ENCODE measurements around the gene CD63.

The CD63 gene

GRCh38 chr12:55697686-55698085 is 31.1 kb downstream of the CD63 start:
- no peak overlapping the region for H3K27ac ChIP-seq (ENCODE audit: low read depth, low read length)

DNA sequence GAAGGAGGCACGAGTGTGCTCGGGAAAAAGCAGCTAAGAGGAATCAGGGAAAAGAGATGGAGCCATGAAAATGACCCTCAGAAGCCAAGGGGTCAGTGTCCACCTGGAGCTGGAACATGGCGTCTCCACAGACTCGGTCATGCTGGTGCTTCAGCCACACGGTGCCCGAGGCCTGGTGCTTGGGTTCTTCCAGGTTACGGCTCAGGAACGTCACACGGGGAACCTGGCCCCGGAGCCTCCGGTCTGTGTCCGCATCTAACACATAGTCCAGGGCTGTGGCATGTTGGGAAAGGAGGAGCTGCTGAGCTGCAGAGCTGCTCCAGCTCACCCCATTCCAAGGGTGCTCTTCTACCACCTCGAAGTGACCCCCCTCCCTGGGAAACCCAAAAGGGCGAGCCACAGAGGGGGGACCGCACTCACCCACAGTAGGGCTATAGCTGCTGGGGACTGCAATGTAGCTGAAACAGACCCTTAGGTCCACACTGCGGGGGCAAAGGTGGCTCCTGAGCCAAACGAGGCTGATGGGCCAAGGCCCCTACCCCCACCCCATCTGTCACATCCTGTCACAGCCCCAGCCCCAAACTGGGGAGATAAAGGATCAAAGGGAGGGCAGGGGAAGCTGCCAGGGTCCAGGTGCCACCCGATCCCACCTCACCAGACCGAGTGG is 31.9 kb downstream of the CD63 start:
- Histone ChIP-seq H3K4me3 (ENCODE audit: low read depth in 1 of 2, low read length in 2 of 2) (no peak overlapping the region), H3K9ac (ENCODE audit: low read depth in 1 of 2, low read length in 2 of 2) (no peak overlapping the region), H3K27me3 (ENCODE audit: control insufficient read depth in 1 of 2, insufficient read depth in 2 of 2, low read length in 2 of 2) (no peaks in the 10 kb centered on the region), H3K9me3 (ENCODE audit: control insufficient read depth in 1 of 2, low read length in 2 of 2) (no peaks in the 10 kb centered on the region), H3K27ac (ENCODE audit: low read depth, low read length) (no peak overlapping the region), H3K4me1 (ENCODE audit: control insufficient read depth in 1 of 2, insufficient read depth in 2 of 2, low read length in 2 of 2) (peaks cover 5 to 7% of the 10 kb centered on the region in 2 donors), H3K36me3 (ENCODE audit: control insufficient read depth in 1 of 2, insufficient read depth in 2 of 2, low read length in 2 of 2) (peaks cover 0 to 6% of the 10 kb centered on the region in 2 donors)

More at GRCh38 chr12:55697686-55698085, 31.1 kb downstream of the CD63 start:
- Histone ChIP-seq H3K9ac (ENCODE audit: low read depth in 1 of 2, low read length in 2 of 2) (no peak overlapping the region), H3K4me1 (ENCODE audit: control insufficient read depth in 1 of 2, insufficient read depth in 2 of 2, low read length in 2 of 2) (peaks cover 5 to 7% of the 10 kb centered on the region in 2 donors), H3K9me3 (ENCODE audit: control insufficient read depth in 1 of 2, low read length in 2 of 2) (no peaks in the 10 kb centered on the region), H3K36me3 (ENCODE audit: control insufficient read depth in 1 of 2, insufficient read depth in 2 of 2, low read length in 2 of 2) (peaks cover 0 to 3% of the 10 kb centered on the region in 2 donors), H3K4me3 (ENCODE audit: low read depth in 1 of 2, low read length in 2 of 2) (no peak overlapping the region), H3K27me3 (ENCODE audit: control insufficient read depth in 1 of 2, insufficient read depth in 2 of 2, low read length in 2 of 2) (no peaks in the 10 kb centered on the region)

DNA sequence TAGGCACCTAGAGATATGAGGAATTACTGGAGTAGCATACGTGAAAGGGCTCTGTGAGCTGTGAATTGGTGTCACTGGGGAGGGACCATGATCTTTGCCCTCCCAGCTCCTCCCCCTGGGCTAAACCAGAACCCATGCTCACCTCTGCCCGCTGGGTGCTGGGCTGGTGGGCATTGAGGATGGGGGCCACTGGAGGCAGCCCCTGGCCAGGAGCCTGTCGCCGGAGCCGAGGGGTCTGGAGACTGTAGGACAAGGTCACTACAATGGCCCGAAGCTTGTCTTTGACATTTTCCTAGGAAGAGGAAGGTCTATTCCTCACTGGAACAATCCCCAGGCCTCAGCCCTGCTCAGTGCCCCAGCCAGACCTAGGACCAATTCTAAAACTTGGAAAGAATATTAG is 32.7 kb downstream of the CD63 start:
- H3K27ac ChIP-seq (ENCODE audit: low read depth, low read length) = no peak overlapping the region
- H3K9ac ChIP-seq (ENCODE audit: low read depth in 1 of 2, low read length in 2 of 2) = no peak overlapping the region
- no peak overlapping the region for H3K4me3 ChIP-seq (ENCODE audit: low read depth in 1 of 2, low read length in 2 of 2)
- H3K27me3 ChIP-seq (ENCODE audit: control insufficient read depth in 1 of 2, insufficient read depth in 2 of 2, low read length in 2 of 2) = no peaks in the 10 kb centered on the region
- H3K4me1 ChIP-seq (ENCODE audit: control insufficient read depth in 1 of 2, insufficient read depth in 2 of 2, low read length in 2 of 2) = peaks cover 5 to 7% of the 10 kb centered on the region in 2 donors
- no peaks in the 10 kb centered on the region for H3K9me3 ChIP-seq (ENCODE audit: control insufficient read depth in 1 of 2, low read length in 2 of 2)
- peaks cover 0 to 6% of the 10 kb centered on the region in 2 donors for H3K36me3 ChIP-seq (ENCODE audit: control insufficient read depth in 1 of 2, insufficient read depth in 2 of 2, low read length in 2 of 2)

DNA sequence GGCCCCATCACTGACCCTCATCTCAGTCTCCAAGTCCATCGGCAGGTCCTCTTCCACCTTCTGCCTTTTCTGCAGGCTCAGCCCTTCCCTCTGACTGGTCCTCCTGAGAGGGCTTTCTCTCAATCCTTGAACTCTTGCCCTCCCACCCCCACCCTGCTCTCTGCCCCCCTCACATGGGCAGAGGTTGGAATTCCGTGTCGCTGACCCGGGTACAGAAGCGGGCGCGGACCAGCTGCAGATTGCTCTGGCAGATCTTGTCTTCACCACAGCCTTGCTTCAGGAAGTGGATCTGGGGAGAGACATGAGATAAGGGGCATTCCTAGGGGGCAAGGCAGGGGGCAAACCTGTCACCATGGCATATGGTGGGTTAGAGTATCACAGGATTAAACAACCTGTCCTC is 33.5 kb downstream of the CD63 start:
- H3K27me3 ChIP-seq (ENCODE audit: control insufficient read depth in 1 of 2, insufficient read depth in 2 of 2, low read length in 2 of 2) = no peaks in the 10 kb centered on the region
- no peak overlapping the region for H3K9ac ChIP-seq (ENCODE audit: low read depth in 1 of 2, low read length in 2 of 2)
- H3K4me1 ChIP-seq (ENCODE audit: control insufficient read depth in 1 of 2, insufficient read depth in 2 of 2, low read length in 2 of 2) = peaks cover 5 to 7% of the 10 kb centered on the region in 2 donors
- H3K4me3 ChIP-seq (ENCODE audit: low read depth in 1 of 2, low read length in 2 of 2) = no peak overlapping the region
- H3K9me3 ChIP-seq (ENCODE audit: control insufficient read depth in 1 of 2, low read length in 2 of 2) = no peaks in the 10 kb centered on the region
- no peak overlapping the region for H3K27ac ChIP-seq (ENCODE audit: low read depth, low read length)
- H3K36me3 ChIP-seq (ENCODE audit: control insufficient read depth in 1 of 2, insufficient read depth in 2 of 2, low read length in 2 of 2) = peaks cover 0 to 6% of the 10 kb centered on the region in 2 donors

DNA sequence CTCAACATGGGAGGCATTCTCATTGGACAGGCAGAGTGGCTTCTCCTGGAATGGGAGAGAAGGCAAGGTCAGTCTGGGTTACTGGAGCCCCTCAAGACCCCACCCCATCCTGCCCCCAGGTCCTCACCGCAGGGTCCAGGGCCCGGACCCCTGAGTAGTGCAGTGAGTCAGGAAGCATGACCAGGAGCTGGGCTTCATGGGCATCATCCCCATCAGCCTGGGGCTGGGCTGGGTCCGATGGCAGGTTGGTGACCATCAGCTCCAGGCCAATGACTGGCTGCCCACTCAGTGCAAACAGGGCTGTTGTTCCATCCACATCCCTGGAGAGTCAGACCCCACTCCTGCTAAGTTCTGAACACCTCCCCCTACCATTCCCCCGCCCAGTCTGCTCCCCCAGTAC is 34.2 kb downstream of the CD63 start:
- Histone ChIP-seq H3K9ac (ENCODE audit: low read depth in 1 of 2, low read length in 2 of 2) (no peak overlapping the region), H3K4me3 (ENCODE audit: low read depth in 1 of 2, low read length in 2 of 2) (no peak overlapping the region), H3K36me3 (ENCODE audit: control insufficient read depth in 1 of 2, insufficient read depth in 2 of 2, low read length in 2 of 2) (peaks cover 0 to 6% of the 10 kb centered on the region in 2 donors), H3K27ac (ENCODE audit: low read depth, low read length) (no peak overlapping the region), H3K9me3 (ENCODE audit: control insufficient read depth in 1 of 2, low read length in 2 of 2) (no peaks in the 10 kb centered on the region), H3K4me1 (ENCODE audit: control insufficient read depth in 1 of 2, insufficient read depth in 2 of 2, low read length in 2 of 2) (peaks cover 5 to 7% of the 10 kb centered on the region in 2 donors), H3K27me3 (ENCODE audit: control insufficient read depth in 1 of 2, insufficient read depth in 2 of 2, low read length in 2 of 2) (no peaks in the 10 kb centered on the region)

GRCh38 chr12:55694188-55694515 is 34.7 kb downstream of the CD63 start:
- Histone ChIP-seq H3K4me3 (ENCODE audit: low read depth in 1 of 2, low read length in 2 of 2) (no peak overlapping the region), H3K27me3 (ENCODE audit: control insufficient read depth in 1 of 2, insufficient read depth in 2 of 2, low read length in 2 of 2) (no peaks in the 10 kb centered on the region), H3K36me3 (ENCODE audit: control insufficient read depth in 1 of 2, insufficient read depth in 2 of 2, low read length in 2 of 2) (peaks cover 0 to 6% of the 10 kb centered on the region in 2 donors), H3K9ac (ENCODE audit: low read depth in 1 of 2, low read length in 2 of 2) (no peak overlapping the region), H3K27ac (ENCODE audit: low read depth, low read length) (no peak overlapping the region), H3K4me1 (ENCODE audit: control insufficient read depth in 1 of 2, insufficient read depth in 2 of 2, low read length in 2 of 2) (peaks cover 0 to 2% of the 10 kb centered on the region in 2 donors), H3K9me3 (ENCODE audit: control insufficient read depth in 1 of 2, low read length in 2 of 2) (no peaks in the 10 kb centered on the region)

GRCh38 chr12:55693323-55694187 is 35.3 kb downstream of the CD63 start:
- Histone ChIP-seq H3K27ac (ENCODE audit: low read depth, low read length) (no peak overlapping the region), H3K4me3 (ENCODE audit: low read depth in 1 of 2, low read length in 2 of 2) (no peak overlapping the region), H3K4me1 (ENCODE audit: control insufficient read depth in 1 of 2, insufficient read depth in 2 of 2, low read length in 2 of 2) (no peaks in the 10 kb centered on the region), H3K27me3 (ENCODE audit: control insufficient read depth in 1 of 2, insufficient read depth in 2 of 2, low read length in 2 of 2) (no peaks in the 10 kb centered on the region), H3K36me3 (ENCODE audit: control insufficient read depth in 1 of 2, insufficient read depth in 2 of 2, low read length in 2 of 2) (peaks cover 0 to 6% of the 10 kb centered on the region in 2 donors), H3K9me3 (ENCODE audit: control insufficient read depth in 1 of 2, low read length in 2 of 2) (no peaks in the 10 kb centered on the region), H3K9ac (ENCODE audit: low read depth in 1 of 2, low read length in 2 of 2) (no peak overlapping the region)

DNA sequence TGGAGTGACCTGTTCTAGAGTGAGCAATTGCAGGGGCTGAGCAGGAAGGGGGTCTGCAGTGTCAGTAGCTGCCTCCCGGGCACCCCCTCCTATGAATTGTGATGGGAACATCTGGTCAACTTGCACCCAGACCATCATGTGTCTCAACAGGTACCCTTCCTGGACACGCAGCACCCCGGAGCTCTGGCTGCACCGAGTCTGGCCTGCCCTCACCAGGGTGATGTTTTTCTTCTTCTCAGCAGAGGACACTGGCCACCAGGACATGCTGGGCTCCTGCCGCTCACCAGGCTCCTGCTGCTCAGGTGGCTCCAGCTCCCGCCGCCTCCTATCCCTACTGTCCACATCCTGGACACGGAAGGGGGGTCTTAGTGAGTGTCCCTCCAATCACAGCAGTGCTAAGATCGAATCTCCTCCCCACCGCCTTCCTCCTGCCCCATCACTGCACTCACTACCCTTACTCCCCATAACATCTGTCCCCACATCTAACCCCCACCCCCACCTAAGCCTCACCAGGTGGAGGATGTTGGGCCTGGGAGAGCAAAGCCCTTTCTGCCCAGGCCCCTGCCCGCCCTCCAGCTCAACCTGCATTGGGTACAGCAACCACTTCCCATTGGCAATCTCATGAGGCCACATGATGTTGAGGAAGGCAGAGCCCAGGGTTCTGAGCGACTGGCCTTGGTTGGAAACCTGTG is 36.0 kb downstream of the CD63 start:
- no peak overlapping the region for H3K4me3 ChIP-seq (ENCODE audit: low read depth in 1 of 2, low read length in 2 of 2)
- no peaks in the 10 kb centered on the region for H3K9me3 ChIP-seq (ENCODE audit: control insufficient read depth in 1 of 2, low read length in 2 of 2)
- no peaks in the 10 kb centered on the region for H3K27me3 ChIP-seq (ENCODE audit: control insufficient read depth in 1 of 2, insufficient read depth in 2 of 2, low read length in 2 of 2)
- H3K4me1 ChIP-seq (ENCODE audit: control insufficient read depth in 1 of 2, insufficient read depth in 2 of 2, low read length in 2 of 2) = no peaks in the 10 kb centered on the region
- H3K36me3 ChIP-seq (ENCODE audit: control insufficient read depth in 1 of 2, insufficient read depth in 2 of 2, low read length in 2 of 2) = peaks cover 0 to 9% of the 10 kb centered on the region in 2 donors
- H3K27ac ChIP-seq (ENCODE audit: low read depth, low read length) = no peak overlapping the region
- H3K9ac ChIP-seq (ENCODE audit: low read depth in 1 of 2, low read length in 2 of 2) = no peak overlapping the region

DNA sequence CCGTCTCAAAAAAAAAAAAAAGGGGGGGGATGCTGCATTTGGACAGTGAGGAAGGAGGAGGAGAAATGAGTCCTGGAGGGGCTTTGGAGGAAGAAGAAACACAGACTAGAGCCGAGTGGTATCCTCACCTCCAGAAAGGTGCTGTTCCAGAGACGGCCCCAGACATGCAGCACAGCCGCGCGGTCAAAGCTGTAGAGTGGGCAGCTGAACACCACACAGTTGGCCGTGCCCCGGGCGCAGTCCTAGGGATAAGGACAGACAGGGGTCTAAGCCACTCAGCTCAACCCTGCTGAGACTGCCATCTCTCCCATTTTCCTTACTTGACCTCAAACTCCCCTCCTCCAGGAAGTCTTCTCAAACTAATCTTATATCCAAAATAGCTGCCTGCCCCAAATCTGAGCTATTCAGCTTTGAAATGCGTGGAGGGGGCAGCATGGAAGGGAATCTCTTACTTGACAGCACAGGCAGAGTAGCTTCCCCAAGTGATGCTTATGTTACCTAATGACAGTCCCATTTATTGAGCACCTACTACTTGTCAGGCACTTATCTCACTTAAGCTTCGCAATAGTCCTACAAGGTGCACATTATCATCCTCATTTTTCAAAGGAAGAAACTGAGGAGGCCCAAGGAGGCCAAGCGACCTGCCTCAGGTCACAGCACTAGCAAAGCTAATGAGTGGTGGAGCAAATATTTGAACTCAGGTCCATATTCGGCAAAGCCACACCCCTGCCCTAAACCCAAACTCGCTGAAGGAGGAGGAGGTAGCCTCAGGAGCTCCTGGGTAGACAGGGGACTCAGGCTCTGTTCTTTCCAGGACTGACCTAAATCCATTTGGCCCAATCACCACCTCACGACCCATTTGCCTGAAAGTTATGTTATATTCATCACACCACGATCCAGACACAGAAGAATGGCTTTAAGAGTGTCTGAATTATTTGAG is 39.8 kb downstream of the CD63 start:
- Histone ChIP-seq H3K36me3 (ENCODE audit: control insufficient read depth in 1 of 2, insufficient read depth in 2 of 2, low read length in 2 of 2) (peaks cover 0 to 28% of the 10 kb centered on the region in 2 donors), H3K27me3 (ENCODE audit: control insufficient read depth in 1 of 2, insufficient read depth in 2 of 2, low read length in 2 of 2) (no peaks in the 10 kb centered on the region)

More for the DNA sequence above, 39.8 kb downstream of the CD63 start:
- no peak overlapping the region for H3K9ac ChIP-seq (ENCODE audit: low read depth in 1 of 2, low read length in 2 of 2)
- H3K9me3 ChIP-seq (ENCODE audit: control insufficient read depth in 1 of 2, low read length in 2 of 2) = no peaks in the 10 kb centered on the region
- no peak overlapping the region for H3K4me3 ChIP-seq (ENCODE audit: low read depth in 1 of 2, low read length in 2 of 2)
- H3K27ac ChIP-seq (ENCODE audit: low read depth, low read length) = no peak overlapping the region
- no peaks in the 10 kb centered on the region for H3K4me1 ChIP-seq (ENCODE audit: control insufficient read depth in 1 of 2, insufficient read depth in 2 of 2, low read length in 2 of 2)
